K562 (cell line): Measurements from ENCODE around the gene LIMCH1.

Source experiments
- EZH2 ChIP-seq: IDR thresholded peaks from 2 replicates; pipeline ENCODE4 v1.6.1; 2012; ENCODE audit warnings: low read depth, mild to moderate bottlenecking, inconsistent platforms, low read length, borderline replicate concordance
- THRA ChIP-seq: fragments of 450-650 bp; IDR thresholded peaks from 2 replicates; pipeline ENCODE4 v1.6.1; 2017; ENCODE audit warnings: mild to moderate bottlenecking, moderate library complexity
- ZNF77 ChIP-seq: fragments of 250-450 bp; sonication (Bioruptor Pico); IDR thresholded peaks from 2 replicates; pipeline ENCODE4 v1.5.0; 2020
- TF ChIP-seq, protein P1 (sequence below), 3 experiments: IDR thresholded peaks in 2 of 3; conservative IDR thresholded peaks in 1 of 3; 2 replicates each; pipeline ENCODE4 v1.5.1; 2011 to 2012; ENCODE audit warnings: low read length in 3 of 3, mild to moderate bottlenecking in 3 of 3, control low read depth in 2 of 3, improper control_type of control experiment in 1 of 3, inconsistent platforms in 1 of 3, low read depth in 1 of 3, mixed read lengths in 1 of 3, moderate library complexity in 1 of 3; ENCODE audit not compliant: insufficient read depth in 2 of 3

DNA sequence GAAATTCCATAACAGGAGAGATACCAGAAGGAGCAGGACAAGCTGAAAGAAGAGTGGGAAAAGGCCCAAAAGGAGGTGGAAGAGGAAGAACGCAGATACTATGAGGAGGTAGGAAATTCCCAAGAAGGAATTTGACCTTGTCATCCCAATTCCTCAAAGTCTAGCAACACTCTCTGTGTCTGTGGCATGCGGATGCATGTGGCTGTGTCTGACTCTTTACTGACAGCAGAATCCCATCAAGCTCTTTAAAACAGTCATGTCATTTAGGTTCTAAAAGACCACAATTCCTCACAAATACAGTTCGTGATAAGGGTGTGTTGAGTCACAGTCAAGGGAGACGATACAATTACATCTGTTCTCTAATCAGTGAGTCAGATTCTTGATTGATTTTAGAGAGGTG is 142.0 kb downstream of the LIMCH1 start:
- no peak for TF ChIP-seq THRA
- TF ChIP-seq, protein P1, sequence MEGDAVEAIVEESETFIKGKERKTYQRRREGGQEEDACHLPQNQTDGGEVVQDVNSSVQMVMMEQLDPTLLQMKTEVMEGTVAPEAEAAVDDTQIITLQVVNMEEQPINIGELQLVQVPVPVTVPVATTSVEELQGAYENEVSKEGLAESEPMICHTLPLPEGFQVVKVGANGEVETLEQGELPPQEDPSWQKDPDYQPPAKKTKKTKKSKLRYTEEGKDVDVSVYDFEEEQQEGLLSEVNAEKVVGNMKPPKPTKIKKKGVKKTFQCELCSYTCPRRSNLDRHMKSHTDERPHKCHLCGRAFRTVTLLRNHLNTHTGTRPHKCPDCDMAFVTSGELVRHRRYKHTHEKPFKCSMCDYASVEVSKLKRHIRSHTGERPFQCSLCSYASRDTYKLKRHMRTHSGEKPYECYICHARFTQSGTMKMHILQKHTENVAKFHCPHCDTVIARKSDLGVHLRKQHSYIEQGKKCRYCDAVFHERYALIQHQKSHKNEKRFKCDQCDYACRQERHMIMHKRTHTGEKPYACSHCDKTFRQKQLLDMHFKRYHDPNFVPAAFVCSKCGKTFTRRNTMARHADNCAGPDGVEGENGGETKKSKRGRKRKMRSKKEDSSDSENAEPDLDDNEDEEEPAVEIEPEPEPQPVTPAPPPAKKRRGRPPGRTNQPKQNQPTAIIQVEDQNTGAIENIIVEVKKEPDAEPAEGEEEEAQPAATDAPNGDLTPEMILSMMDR (IDR thresholded peaks at IDR 0.05 in 2 of 3, conservative IDR thresholded peaks at IDR 0.05 in 1 of 3; ENCODE audit: insufficient read depth in 2 of 3, low read depth in 1 of 3, low read length in 3 of 3): no peak
- no peak for TF ChIP-seq ZNF77
- no peak for TF ChIP-seq EZH2
